Measurements from ENCODE around the gene PDE9A. TPM values are rescaled to one million over a fixed set of nuclear protein-coding genes. Genes with fewer than 3 reads are reported as not detected.
A peak's percentile ranks its signal among the peaks of the same experiment; 100 is the strongest.

The PDE9A gene
- total RNA-seq, 2 donors from 2014 or later: 11.8 to 19.3 TPM

DNA sequence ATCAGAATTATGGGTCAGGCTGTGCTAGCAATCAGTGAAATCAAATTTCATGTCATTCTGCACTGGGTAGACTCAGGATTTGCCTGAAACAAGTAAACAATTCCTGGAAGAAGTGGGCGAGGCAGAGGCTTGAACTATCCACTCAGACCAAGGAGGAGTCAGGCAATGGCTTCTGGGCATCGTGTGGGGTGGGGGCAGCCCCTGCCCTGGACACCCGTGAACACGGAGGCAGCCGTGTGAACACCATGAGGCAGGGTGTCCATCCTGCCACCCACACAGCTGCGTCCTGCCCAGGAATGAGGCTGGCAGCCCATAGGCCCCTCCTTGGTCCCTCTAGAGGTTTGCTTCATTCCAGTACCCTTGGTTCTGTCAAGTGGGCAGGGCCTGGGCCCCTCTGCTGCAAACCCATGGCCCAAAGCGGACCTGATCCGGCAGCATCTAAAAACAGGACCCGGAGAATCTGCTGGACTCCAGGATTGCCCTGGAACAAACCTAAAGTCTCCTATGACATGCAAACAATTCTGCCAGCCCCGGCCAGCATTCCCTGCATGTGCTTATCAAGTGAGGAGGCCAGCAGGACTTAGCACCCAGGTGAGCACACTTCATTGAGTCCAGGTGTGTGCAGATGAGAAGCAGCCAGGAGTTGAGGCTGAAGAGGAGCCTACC lies 69.5 kb downstream of the PDE9A start:
- no peaks in the 10 kb centered on the region for H3K36me3 Mint-ChIP-seq (ENCODE audit: insufficient read depth in 2 of 2)
- no peaks in the 10 kb centered on the region for H3K27me3 Mint-ChIP-seq (ENCODE audit: low read depth)
- no peak overlapping the region for H3K4me3 Mint-ChIP-seq
- no peak for DNase-seq
- peaks cover 11% of the 10 kb centered on the region for H3K4me1 Mint-ChIP-seq (ENCODE audit: low read depth)
- no peak for ATAC-seq (replicated peaks in 1 of 2)
- H3K9me3 Mint-ChIP-seq: no peaks in the 10 kb centered on the region
- no peak overlapping the region for H3K27ac Mint-ChIP-seq

DNA sequence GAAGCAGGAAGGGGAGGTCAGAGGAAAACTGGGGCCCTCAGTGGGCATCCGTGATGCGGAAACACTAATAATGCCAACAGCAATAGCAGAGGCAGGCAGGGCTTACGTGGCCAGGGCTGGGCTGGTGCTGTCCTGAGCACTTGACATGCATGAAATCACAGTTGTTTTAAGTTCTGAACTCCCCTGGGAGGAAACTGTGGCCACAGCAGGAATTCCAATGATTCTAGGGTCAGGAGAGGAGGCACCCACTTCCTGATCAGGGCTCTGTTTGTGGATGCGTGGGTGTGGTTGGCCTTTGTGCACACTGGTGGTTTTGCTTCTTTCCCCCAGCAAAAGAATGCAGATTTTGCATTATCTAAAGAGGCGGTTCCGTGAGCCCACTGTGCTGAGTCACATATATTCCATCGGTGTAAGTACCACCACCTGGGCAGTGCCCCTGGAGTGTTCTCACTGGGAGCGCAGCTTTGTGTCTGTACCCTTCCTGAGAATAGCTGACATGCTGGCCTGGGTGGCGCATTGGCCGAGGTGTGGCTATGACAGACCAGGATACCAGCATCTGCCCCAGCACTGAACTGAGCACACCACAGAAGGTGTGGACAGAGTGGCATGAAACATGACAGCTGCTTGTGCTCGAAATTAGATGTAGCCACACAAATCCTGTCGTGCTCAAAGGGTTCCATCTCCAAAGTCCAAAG lies 71.0 kb downstream of the PDE9A start:
- Mint-ChIP-seq H3K27ac (no peak overlapping the region), H3K9me3 (peaks cover 2 to 3% of the 10 kb centered on the region in 2 donors), H3K4me3 (no peak overlapping the region), H3K36me3 (ENCODE audit: insufficient read depth in 2 of 2) (peaks cover under 1 to 2% of the 10 kb centered on the region in 2 donors), H3K27me3 (ENCODE audit: low read depth) (no peaks in the 10 kb centered on the region), H3K4me1 (ENCODE audit: low read depth) (peaks cover 11% of the 10 kb centered on the region)
- no peak for ATAC-seq (replicated peaks in 1 of 2)
- no peak for DNase-seq

DNA sequence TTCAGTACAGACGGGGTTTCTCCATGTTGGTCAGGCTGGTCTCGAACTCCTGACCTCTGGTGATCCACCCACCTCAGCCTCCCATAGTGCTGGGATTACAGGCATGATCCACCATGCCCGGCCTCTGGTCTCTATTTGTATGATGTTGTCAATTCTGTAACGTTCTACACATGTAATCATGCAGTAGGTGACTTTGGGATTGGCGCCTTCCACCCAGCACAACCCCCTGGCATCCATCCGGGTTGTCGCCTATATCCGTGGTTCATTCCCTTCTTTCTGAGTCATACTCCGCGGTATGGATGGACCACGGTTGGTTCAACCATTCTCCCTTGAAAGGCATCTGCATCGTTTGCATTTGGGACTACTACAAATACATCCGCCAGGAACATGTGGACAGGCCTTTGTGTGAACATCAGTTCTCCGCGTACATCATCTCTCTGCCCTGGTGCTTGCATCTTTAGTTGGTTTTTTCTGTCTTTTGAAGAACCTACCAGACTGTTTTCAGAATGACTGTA lies 72.1 kb downstream of the PDE9A start:
- Mint-ChIP-seq H3K9me3 (peaks cover 6% of the 10 kb centered on the region in 2 donors), H3K27ac (no peak overlapping the region), H3K36me3 (ENCODE audit: insufficient read depth in 2 of 2) (peaks cover 4 to 5% of the 10 kb centered on the region in 2 donors), H3K4me3 (no peak overlapping the region), H3K27me3 (ENCODE audit: low read depth) (no peaks in the 10 kb centered on the region), H3K4me1 (ENCODE audit: low read depth) (peaks cover 11% of the 10 kb centered on the region)
- no peak for DNase-seq
- no peak for ATAC-seq (replicated peaks in 1 of 2)

DNA sequence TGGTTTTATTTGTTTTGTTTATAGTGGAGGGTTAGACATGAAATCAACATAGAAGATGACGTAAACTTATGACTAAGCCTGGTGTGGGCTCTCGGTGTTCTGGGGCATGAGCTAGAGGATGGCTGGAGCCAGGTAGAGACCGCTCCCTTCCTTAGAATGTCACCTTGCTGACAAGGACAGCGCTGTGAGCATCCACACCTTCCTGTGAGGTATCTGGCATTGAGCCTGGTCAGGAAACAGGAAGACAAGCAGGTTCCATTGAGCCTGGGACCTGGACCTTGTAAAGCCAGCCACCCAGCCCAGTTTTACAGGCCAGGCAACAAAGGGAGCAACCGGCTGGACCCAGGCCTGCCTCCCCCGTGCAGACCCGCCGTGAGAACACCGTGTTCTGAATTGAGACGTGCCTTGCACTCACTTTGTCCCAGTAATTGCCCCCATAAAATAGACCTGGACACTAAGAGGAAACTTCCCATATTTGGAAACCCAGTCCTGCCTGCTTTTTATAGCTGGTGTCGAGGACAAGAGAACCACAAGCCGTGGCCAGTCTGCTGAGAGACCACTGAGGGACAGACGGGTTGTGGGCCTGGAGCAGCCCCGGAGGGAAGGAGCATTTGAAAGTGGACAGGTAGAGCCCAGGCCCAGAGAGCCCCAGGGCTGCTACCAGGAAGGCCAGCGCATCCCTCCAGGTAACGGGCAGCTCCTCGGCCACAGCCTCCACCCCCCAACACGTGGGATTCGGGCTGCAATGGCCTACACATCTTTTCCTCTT lies 78.0 kb downstream of the PDE9A start:
- H3K4me3 Mint-ChIP-seq: no peak overlapping the region
- H3K27ac Mint-ChIP-seq: no peak overlapping the region
- peaks cover 6 to 7% of the 10 kb centered on the region in 2 donors for H3K36me3 Mint-ChIP-seq (ENCODE audit: insufficient read depth in 2 of 2)
- H3K27me3 Mint-ChIP-seq (ENCODE audit: low read depth): no peaks in the 10 kb centered on the region
- peaks cover 23% of the 10 kb centered on the region for H3K4me1 Mint-ChIP-seq (ENCODE audit: low read depth)
- ATAC-seq (replicated peaks in 1 of 2) (no peak), DNase-seq (no peak)
- H3K9me3 Mint-ChIP-seq: peaks cover 6% of the 10 kb centered on the region in 2 donors

DNA sequence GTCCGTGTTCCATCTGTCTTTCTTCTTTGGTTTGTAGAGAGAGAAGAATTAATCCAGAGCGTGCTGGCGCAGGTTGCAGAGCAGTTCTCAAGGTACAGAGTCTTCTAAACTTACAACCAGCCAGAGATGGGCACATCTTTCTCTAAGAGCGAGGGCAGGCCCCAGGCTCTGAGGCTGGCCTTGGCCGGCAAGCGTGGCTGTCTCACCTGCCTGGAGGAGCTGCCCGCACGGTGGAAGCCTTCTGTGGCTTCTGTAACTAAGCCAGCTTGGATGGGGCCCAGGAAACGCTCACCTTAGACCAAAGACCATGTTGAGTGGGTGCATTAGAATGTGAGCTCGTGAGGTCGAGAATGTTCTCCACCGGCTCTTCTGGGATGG lies 78.6 kb downstream of the PDE9A start:
- no peak overlapping the region for H3K4me3 Mint-ChIP-seq
- no peak for DNase-seq

DNA sequence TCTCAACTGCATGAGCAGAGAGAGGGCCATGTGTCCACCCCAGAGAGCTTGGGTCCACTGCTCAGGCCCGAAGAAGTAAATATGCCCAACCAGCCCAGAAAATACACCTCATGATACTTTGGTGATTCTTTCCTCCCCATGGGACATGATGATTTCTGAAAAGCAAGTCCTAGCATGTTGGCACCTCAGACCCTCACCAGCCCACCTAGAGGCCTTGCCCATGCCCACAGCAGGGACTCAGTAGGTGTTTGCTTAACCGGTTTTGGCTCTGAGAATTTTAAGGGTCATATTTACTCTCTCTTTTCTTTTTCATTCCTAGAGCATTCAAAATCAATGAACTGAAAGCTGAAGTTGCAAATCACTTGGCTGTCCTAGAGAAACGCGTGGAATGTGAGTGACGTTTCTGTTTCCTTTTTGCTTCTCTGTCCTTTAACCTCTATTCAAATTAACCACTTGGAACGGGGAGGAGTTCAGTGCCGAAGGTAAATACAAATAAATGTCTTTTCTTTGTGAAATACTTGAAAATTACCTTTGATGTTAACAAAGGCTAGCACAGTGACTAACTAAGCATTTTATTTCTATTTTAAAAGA lies 79.7 kb downstream of the PDE9A start:
- H3K36me3 Mint-ChIP-seq (ENCODE audit: insufficient read depth in 2 of 2): peaks cover 6 to 7% of the 10 kb centered on the region in 2 donors
- no peak overlapping the region for H3K27ac Mint-ChIP-seq
- ATAC-seq (replicated peaks in 1 of 2) (no peak), DNase-seq (no peak)
- no peak overlapping the region for H3K4me3 Mint-ChIP-seq
- peaks cover 34% of the 10 kb centered on the region for H3K4me1 Mint-ChIP-seq (ENCODE audit: low read depth)
- H3K27me3 Mint-ChIP-seq (ENCODE audit: low read depth): no peaks in the 10 kb centered on the region
- H3K9me3 Mint-ChIP-seq: peaks cover 6% of the 10 kb centered on the region in 2 donors

More for the DNA sequence above, 78.6 kb downstream of the PDE9A start:
- no peaks in the 10 kb centered on the region for H3K27me3 Mint-ChIP-seq (ENCODE audit: low read depth)
- H3K27ac Mint-ChIP-seq: no peak overlapping the region
- H3K9me3 Mint-ChIP-seq: peaks cover 6% of the 10 kb centered on the region in 2 donors
- ATAC-seq (replicated peaks in 1 of 2): no peak
- H3K4me1 Mint-ChIP-seq (ENCODE audit: low read depth): peaks cover 23% of the 10 kb centered on the region
- H3K36me3 Mint-ChIP-seq (ENCODE audit: insufficient read depth in 2 of 2): peaks cover 6 to 7% of the 10 kb centered on the region in 2 donors

DNA sequence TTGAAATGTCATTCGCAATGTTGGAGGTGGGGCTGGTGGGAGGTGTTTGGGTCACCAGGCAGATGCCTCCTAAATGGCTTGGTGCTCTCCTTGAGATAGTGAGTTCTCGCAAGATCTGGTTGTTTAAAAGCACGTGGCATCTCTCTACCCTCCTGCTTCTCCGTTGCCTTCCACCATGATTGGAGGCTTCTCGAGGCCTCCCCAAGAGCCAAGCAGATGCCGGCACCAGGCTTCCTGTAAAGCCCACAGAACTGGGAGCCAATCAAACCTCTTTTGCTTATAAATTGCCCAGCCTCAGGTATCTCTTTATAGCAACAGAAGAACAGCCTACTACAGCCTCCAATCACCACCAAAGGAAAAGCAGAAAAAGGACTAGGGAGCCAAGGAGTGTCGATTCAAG lies 80.5 kb downstream of the PDE9A start:
- Mint-ChIP-seq H3K9me3 (peaks cover 6% of the 10 kb centered on the region in 2 donors), H3K4me1 (ENCODE audit: low read depth) (peaks cover 41% of the 10 kb centered on the region), H3K36me3 (ENCODE audit: insufficient read depth in 2 of 2) (peaks cover 6 to 7% of the 10 kb centered on the region in 2 donors), H3K27ac (peak overlapping the region; percentile 30), H3K4me3 (no peak overlapping the region), H3K27me3 (ENCODE audit: low read depth) (no peaks in the 10 kb centered on the region)
- ATAC-seq (replicated peaks in 1 of 2) (no peak), DNase-seq (no peak)

DNA sequence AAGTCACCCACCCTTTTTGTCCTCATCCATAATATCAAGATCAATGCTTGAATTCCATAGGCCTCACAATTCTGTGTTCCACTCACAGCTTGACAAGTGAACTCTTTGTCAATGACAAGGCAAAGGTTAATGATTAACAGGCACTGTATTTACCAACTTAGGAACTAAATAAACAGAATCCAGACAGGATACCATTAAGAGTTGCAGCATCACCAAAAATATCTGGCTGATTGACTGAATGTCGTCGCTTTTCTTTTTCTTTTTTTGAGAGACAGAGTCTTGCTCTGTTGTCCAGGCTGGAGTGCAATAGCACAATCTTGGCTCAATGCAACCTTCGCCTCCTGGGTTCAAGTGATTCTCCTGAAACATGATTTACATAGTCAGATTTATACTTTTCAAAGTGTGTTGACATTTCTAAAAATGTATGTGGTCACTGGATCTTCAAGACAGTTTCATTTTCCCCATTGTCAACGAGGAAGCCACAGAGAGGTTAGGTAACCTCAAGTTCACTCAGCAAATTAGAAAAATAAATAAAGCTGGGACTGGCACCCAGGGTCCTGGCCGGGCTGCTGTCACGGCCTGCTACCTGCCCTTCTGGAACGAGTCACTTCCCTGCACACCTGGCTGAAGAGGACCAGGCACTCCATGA lies 81.0 kb downstream of the PDE9A start:
- H3K36me3 Mint-ChIP-seq (ENCODE audit: insufficient read depth in 2 of 2): peaks cover 4 to 6% of the 10 kb centered on the region in 2 donors
- peaks cover 2 to 3% of the 10 kb centered on the region in 2 donors for H3K9me3 Mint-ChIP-seq
- no peaks in the 10 kb centered on the region for H3K27me3 Mint-ChIP-seq (ENCODE audit: low read depth)
- ATAC-seq (replicated peaks in 1 of 2) (peak in 1 of 2 donors; percentile 16), DNase-seq (no peak)
- peak overlapping the region in 1 of 2 donors; percentile 50 for H3K4me3 Mint-ChIP-seq
- peaks cover 41% of the 10 kb centered on the region for H3K4me1 Mint-ChIP-seq (ENCODE audit: low read depth)
- H3K27ac Mint-ChIP-seq: peak overlapping the region; percentile 70

DNA sequence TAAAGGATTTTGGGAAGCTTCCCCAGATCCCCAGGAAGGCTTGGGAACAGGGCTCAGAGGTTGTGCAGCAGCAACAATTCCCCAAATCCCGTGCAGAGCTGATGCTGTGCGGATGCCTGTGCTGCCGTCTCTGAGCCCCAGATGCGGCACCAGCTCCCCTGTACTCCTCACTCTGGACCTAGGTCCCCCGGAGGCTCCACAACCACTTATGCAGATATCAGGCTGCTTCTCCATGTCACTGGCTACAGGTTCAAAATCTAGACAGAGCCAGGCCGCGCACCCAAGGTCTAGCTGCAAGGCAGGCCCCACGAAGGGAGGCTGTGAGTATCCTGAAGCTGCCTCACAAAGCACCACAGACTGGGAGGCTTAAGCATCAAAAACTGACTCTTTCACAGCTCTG lies 81.6 kb downstream of the PDE9A start:
- Mint-ChIP-seq H3K36me3 (ENCODE audit: insufficient read depth in 2 of 2) (peaks cover 2 to 3% of the 10 kb centered on the region in 2 donors), H3K9me3 (no peaks in the 10 kb centered on the region), H3K27ac (no peak overlapping the region), H3K27me3 (ENCODE audit: low read depth) (no peaks in the 10 kb centered on the region), H3K4me1 (ENCODE audit: low read depth) (peaks cover 41% of the 10 kb centered on the region), H3K4me3 (no peak overlapping the region)
- ATAC-seq (replicated peaks in 1 of 2): no peak
- no peak for DNase-seq

DNA sequence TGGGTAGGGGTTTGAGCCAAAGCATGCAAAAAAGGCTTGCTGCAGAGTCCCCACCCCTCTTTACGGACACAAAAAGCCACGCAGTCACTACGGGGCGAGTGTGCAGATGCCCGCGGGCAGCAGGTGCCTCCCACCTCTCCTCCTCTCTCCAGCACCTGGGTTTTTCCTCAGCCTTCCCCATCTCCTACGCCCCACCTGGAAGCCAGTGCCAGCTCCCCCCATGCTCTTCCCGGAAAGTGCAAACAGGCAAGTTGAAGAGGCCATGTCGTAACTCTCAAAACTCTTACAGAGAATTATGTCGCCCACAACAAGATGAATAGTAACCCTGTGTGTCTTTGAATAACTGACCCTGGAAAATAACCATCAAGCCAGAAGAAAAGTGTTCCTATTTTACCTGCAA lies 82.5 kb downstream of the PDE9A start:
- ATAC-seq (replicated peaks in 1 of 2): no peak
- H3K4me3 Mint-ChIP-seq: no peak overlapping the region
- no peak for DNase-seq
- H3K9me3 Mint-ChIP-seq: no peaks in the 10 kb centered on the region
- H3K27me3 Mint-ChIP-seq (ENCODE audit: low read depth): no peaks in the 10 kb centered on the region
- peaks cover 41% of the 10 kb centered on the region for H3K4me1 Mint-ChIP-seq (ENCODE audit: low read depth)
- peaks cover 2 to 3% of the 10 kb centered on the region in 2 donors for H3K36me3 Mint-ChIP-seq (ENCODE audit: insufficient read depth in 2 of 2)
- H3K27ac Mint-ChIP-seq: no peak overlapping the region

DNA sequence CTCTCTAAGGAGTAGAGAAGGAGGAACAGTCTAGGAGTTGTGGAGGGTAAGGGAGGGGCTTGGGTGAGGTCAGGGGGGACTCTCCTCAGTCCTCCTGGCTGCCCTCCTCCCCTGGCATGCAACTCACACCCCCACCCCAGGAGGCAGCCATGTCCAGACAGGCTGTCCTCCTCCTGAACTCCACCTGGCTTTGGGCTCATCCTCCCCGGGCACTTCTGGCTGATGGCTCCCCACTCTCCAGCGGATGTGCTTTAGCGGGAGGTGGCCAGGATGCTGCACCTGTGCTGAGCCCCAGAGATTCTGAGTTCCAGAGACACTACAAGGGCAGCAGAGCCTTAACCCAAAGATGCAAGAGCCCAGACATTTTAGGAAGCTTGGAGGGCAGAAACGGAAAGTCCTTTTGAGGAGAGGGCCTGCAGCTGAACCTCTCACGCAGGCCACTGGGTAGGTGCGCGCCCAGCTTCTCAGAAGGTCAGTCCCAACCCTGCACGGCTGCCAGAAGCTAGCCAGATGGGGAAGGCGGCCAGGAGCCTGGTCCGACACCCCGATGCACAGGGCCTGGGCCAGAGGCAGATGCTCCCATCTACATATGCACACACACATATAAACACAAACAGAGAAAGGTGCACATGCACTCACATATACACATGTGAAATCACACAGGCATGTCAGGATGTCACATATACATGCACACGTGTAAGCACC lies 83.4 kb downstream of the PDE9A start:
- peak overlapping the region; percentile 100 for H3K27ac Mint-ChIP-seq
- H3K36me3 Mint-ChIP-seq (ENCODE audit: insufficient read depth in 2 of 2): peaks cover 2 to 3% of the 10 kb centered on the region in 2 donors
- peaks cover 41% of the 10 kb centered on the region for H3K4me1 Mint-ChIP-seq (ENCODE audit: low read depth)

More for the DNA sequence above, 83.4 kb downstream of the PDE9A start:
- Mint-ChIP-seq H3K27me3 (ENCODE audit: low read depth) (no peaks in the 10 kb centered on the region), H3K4me3 (peak overlapping the region in 1 of 2 donors; percentile 12), H3K9me3 (no peaks in the 10 kb centered on the region)
- DNase-seq (no peak), ATAC-seq (replicated peaks in 1 of 2) (no peak)
